HG02798 (cell line): ENCODE results near the gene DUXB.

Experiments used
- ATAC-seq: cut with Tn5 transposase; IDR thresholded peaks from one replicate; pipeline ENCODE4 v1.9.1; 2021; ENCODE audit warnings: mild to moderate bottlenecking; ENCODE audit not compliant: unreplicated experiment, poor library complexity

DUXB gene

GRCh38 chr16:75660726-75661302 is 40.4 kb downstream of the DUXB start:
- ATAC-seq: no peak

GRCh38 chr16:75660321-75660720 is 40.9 kb downstream of the DUXB start:
- no peak for ATAC-seq

GRCh38 chr16:75658175-75658574 is 43.1 kb downstream of the DUXB start:
- ATAC-seq: no peak

- ATAC-seq: no peak
These were observed 47.3 kb downstream of the DUXB start for GRCh38 chr16:75653922-75654321.

GRCh38 chr16:75648265-75649076 is 52.8 kb downstream of the DUXB start:
- peak; percentile 36 for ATAC-seq

- peak; percentile 89 for ATAC-seq
These were observed 53.6 kb downstream of the DUXB start, which contains the start of the genes KARS1 and TERF2IP for GRCh38 chr16:75647492-75648264. TSS of gene KARS1 (minus strand) at chr16:75647665. CDS start at chr16:75647639, 26 bp downstream. TSS of gene TERF2IP (plus strand) at chr16:75647773. CDS start at chr16:75647883, 110 bp downstream.

- peak; percentile 22 for ATAC-seq
These were observed 54.2 kb downstream of the DUXB start for GRCh38 chr16:75647112-75647491.

GRCh38 chr16:75644240-75645012 is 56.8 kb downstream of the DUXB start:
- no peak for ATAC-seq
